Endothelial cell of hepatic sinusoid (primary cell): ENCODE data around the gene SMIM33.
"Not testable (repeated sequence)": the region's sequence is repeated elsewhere in the genome, so short reads cannot be mapped to it uniquely, and the experiment has no call there.

Experiments
- in situ Hi-C: cut with HindIII; loops from 2 replicates; pipeline ENCODE4 v1.10.0; 2017; ENCODE audit warnings: low sequenced_read_pairs

Gene SMIM33

GRCh38 chr5:139481122-139481533 is 10.3 kb downstream of the SMIM33 start:
- in situ Hi-C loops, result no loop called here

GRCh38 chr5:139481580-139482049 is 10.8 kb downstream of the SMIM33 start:
- in situ Hi-C loops, result no loop called here

- in situ Hi-C loops, result no loop called here
These were observed 11.5 kb downstream of the SMIM33 start, which contains the start of gene STING1 for GRCh38 chr5:139482050-139482889. Gene STING1, minus strand, starts transcription at chr5:139482758. Its CDS starts 1,054 bp downstream, at chr5:139481704.

- in situ Hi-C loops, result not testable (repeated sequence)
These were observed 12.0 kb downstream of the SMIM33 start for GRCh38 chr5:139482890-139483208.

- in situ Hi-C loops, result no loop called here
These were observed 15.4 kb downstream of the SMIM33 start for GRCh38 chr5:139486201-139486600.

GRCh38 chr5:139488260-139488659 is 17.5 kb downstream of the SMIM33 start:
- in situ Hi-C loops, result no loop called here

- in situ Hi-C loops, result no loop called here
These were observed 21.9 kb downstream of the SMIM33 start for GRCh38 chr5:139492700-139493192.

- in situ Hi-C loops, result no loop called here
These were observed 23.5 kb downstream of the SMIM33 start for GRCh38 chr5:139494256-139494655.

GRCh38 chr5:139494832-139495231 is 24.0 kb downstream of the SMIM33 start:
- in situ Hi-C loops, result loop anchor here (5.0 kb wide), 1 partner anchor 58 kb away; the partner anchor contains the start of gene DNAJC18

- in situ Hi-C loops, result loop anchor here (5.0 kb wide), 1 partner anchor 59 kb away; the partner anchor contains the start of gene DNAJC18
These were observed 25.0 kb downstream of the SMIM33 start for GRCh38 chr5:139495638-139496435.

- in situ Hi-C loops, result no loop called here
These were observed 30.6 kb downstream of the SMIM33 start for GRCh38 chr5:139501381-139501780.

GRCh38 chr5:139503036-139503817 is 32.4 kb downstream of the SMIM33 start:
- in situ Hi-C loops, result not testable (repeated sequence)

- in situ Hi-C loops, result not testable (repeated sequence)
These were observed 33.1 kb downstream of the SMIM33 start for GRCh38 chr5:139503879-139504278.

GRCh38 chr5:139504722-139505121 is 33.9 kb downstream of the SMIM33 start:
- in situ Hi-C loops, result not testable (repeated sequence)

- in situ Hi-C loops, result no loop called here
These were observed 42.1 kb downstream of the SMIM33 start for GRCh38 chr5:139512786-139513390.

GRCh38 chr5:139513434-139513833 is 42.6 kb downstream of the SMIM33 start:
- in situ Hi-C loops, result not testable (repeated sequence)

GRCh38 chr5:139513852-139514485 is 43.2 kb downstream of the SMIM33 start:
- in situ Hi-C loops, result no loop called here

- in situ Hi-C loops, result no loop called here
These were observed 43.7 kb downstream of the SMIM33 start for GRCh38 chr5:139514486-139514856.

- in situ Hi-C loops, result no loop called here
These were observed 47.1 kb downstream of the SMIM33 start for GRCh38 chr5:139517683-139518564.
